OCI-LY3 (cell line): ENCODE measurements around the gene SMTN.

Source experiments
- EZH2phosphoT487 ChIP-seq: fragments of 200-600 bp; shearing (Covaris generic); IDR thresholded peaks from 2 replicates; pipeline ENCODE4 v1.6.1; 2018; ENCODE audit warnings: antibody characterized with exemption, mixed run types, low read depth
- TF ChIP-seq, protein P1 (sequence below): fragments of 200-600, 300-600 bp; sonication (generic); IDR thresholded peaks from 2 replicates; pipeline ENCODE4 v1.5.1; 2014; ENCODE audit warnings: antibody characterized with exemption, low read length, low read depth

DNA sequence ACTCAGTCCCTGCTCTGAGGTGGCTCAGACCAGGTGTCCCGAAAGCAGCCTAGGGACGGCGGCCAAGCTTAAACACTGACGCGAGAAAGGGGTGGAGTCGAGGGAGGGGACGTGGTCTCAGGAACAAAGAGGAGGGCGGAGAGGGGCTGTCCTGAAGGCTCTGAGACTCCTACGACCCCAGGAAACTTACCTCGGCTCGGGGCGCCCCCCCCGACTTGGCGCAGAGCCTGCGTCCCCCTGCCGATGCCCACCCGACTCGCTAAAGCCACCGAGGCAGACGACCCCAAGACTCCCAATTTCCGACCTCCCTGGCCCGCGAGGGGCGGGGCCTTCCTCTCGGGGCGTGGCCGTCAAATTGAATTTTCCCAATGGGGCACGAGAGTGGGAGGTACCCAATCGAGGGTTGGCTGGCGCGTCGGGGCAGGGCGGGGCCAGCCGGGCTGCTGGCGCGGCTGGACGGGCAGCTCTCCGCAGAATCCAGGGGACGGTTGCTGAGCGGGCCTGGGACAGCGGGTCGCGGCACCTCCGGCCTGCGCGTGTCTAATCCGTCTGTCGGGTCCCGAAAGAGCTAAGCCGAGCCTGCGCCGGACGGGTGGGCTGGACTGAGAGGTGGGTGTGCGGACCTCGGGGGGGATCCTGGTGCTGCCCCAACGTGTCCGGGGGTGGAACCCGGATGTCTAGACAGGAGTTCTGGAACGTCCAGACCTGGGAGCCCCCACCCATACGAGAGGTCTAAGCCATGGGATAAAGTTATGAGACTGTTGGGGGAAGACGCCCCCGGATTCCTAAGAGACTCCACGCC, at the start of gene SMTN:
- TF ChIP-seq, protein P1, sequence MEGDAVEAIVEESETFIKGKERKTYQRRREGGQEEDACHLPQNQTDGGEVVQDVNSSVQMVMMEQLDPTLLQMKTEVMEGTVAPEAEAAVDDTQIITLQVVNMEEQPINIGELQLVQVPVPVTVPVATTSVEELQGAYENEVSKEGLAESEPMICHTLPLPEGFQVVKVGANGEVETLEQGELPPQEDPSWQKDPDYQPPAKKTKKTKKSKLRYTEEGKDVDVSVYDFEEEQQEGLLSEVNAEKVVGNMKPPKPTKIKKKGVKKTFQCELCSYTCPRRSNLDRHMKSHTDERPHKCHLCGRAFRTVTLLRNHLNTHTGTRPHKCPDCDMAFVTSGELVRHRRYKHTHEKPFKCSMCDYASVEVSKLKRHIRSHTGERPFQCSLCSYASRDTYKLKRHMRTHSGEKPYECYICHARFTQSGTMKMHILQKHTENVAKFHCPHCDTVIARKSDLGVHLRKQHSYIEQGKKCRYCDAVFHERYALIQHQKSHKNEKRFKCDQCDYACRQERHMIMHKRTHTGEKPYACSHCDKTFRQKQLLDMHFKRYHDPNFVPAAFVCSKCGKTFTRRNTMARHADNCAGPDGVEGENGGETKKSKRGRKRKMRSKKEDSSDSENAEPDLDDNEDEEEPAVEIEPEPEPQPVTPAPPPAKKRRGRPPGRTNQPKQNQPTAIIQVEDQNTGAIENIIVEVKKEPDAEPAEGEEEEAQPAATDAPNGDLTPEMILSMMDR: 0 out of 2 replicates have a peak, but pooled peaks have one; percentile 20
- no peak for TF ChIP-seq EZH2phosphoT487
